ENCODE measurements around the gene UGP2. TPM values are rescaled to one million over a fixed set of nuclear protein-coding genes. Genes with fewer than 3 reads are reported as not detected.
A peak's percentile ranks its signal among the peaks of the same experiment; 100 is the strongest.

UGP2 gene
- total RNA-seq, 1 donor from 2014 or later, result 314 TPM

- H3K9me3 Mint-ChIP-seq (ENCODE audit: unreplicated experiment), result no peaks in the 10 kb centered on the region
- Histone ChIP-seq H3K4me1 (ENCODE audit: insufficient read depth, low read length) (no peaks in the 10 kb centered on the region), H2AFZ (ENCODE audit: low read depth, low read length) (no peak overlapping the region), H3K27me3 (ENCODE audit: insufficient read depth, low read length) (no peaks in the 10 kb centered on the region), H3K9me3 (ENCODE audit: insufficient read depth, low read depth, low read length) (peaks cover 3% of the 10 kb centered on the region), H3K27ac (ENCODE audit: low read depth, low read length) (no peak overlapping the region), H3K9ac (ENCODE audit: low read length) (no peak overlapping the region), H4K20me1 (ENCODE audit: insufficient read depth, low read length) (peaks cover 32% of the 10 kb centered on the region), H3K36me3 (ENCODE audit: insufficient read depth, low read length) (peaks cover 14% of the 10 kb centered on the region), H3K4me3 (ENCODE audit: insufficient read depth, low read depth, low read length) (no peak overlapping the region), H3K79me2 (ENCODE audit: insufficient read depth, low read length) (peaks cover 17% of the 10 kb centered on the region), H3K4me2 (ENCODE audit: low read length) (no peak overlapping the region)
- no peak overlapping the region for H3K27ac Mint-ChIP-seq (ENCODE audit: unreplicated experiment)
- H3K4me1 Mint-ChIP-seq (ENCODE audit: low read depth, unreplicated experiment), result peaks cover 20% of the 10 kb centered on the region
- no peak overlapping the region for H3K4me3 Mint-ChIP-seq (ENCODE audit: unreplicated experiment)
- H3K36me3 Mint-ChIP-seq (ENCODE audit: low read depth, unreplicated experiment), result peaks cover 32% of the 10 kb centered on the region
- DNase-seq (ENCODE audit: low read depth) (no peak), FAIRE-seq (no peak)
- no peaks in the 10 kb centered on the region for H3K27me3 Mint-ChIP-seq (ENCODE audit: low read depth, unreplicated experiment)
- TF ChIP-seq EZH2 (IDR thresholded peaks at IDR 0.05; ENCODE audit: insufficient read depth, low read length), result no peak
- no peak for TF ChIP-seq CTCF (IDR thresholded peaks at IDR 0.05; ENCODE audit: insufficient read depth, low read depth, low read length)
Measured at GRCh38 chr2:63878486-63878885, 36.8 kb downstream of the UGP2 start.

- DNase-seq (ENCODE audit: low read depth), result no peak
- Histone ChIP-seq H2AFZ (ENCODE audit: low read depth, low read length) (no peak overlapping the region), H3K9ac (ENCODE audit: low read length) (no peak overlapping the region), H4K20me1 (ENCODE audit: insufficient read depth, low read length) (peaks cover 22% of the 10 kb centered on the region), H3K27ac (ENCODE audit: low read depth, low read length) (no peak overlapping the region), H3K4me1 (ENCODE audit: insufficient read depth, low read length) (no peaks in the 10 kb centered on the region), H3K79me2 (ENCODE audit: insufficient read depth, low read length) (peaks cover 13% of the 10 kb centered on the region), H3K4me3 (ENCODE audit: insufficient read depth, low read depth, low read length) (no peak overlapping the region), H3K4me2 (ENCODE audit: low read length) (no peak overlapping the region), H3K36me3 (ENCODE audit: insufficient read depth, low read length) (peaks cover 15% of the 10 kb centered on the region), H3K27me3 (ENCODE audit: insufficient read depth, low read length) (no peaks in the 10 kb centered on the region), H3K9me3 (ENCODE audit: insufficient read depth, low read depth, low read length) (no peaks in the 10 kb centered on the region)
- no peak overlapping the region for H3K27ac Mint-ChIP-seq (ENCODE audit: unreplicated experiment)
- no peak for FAIRE-seq
- no peaks in the 10 kb centered on the region for H3K9me3 Mint-ChIP-seq (ENCODE audit: unreplicated experiment)
- H3K36me3 Mint-ChIP-seq (ENCODE audit: low read depth, unreplicated experiment), result peaks cover 27% of the 10 kb centered on the region
- H3K4me3 Mint-ChIP-seq (ENCODE audit: unreplicated experiment), result no peak overlapping the region
- no peaks in the 10 kb centered on the region for H3K27me3 Mint-ChIP-seq (ENCODE audit: low read depth, unreplicated experiment)
- peaks cover 20% of the 10 kb centered on the region for H3K4me1 Mint-ChIP-seq (ENCODE audit: low read depth, unreplicated experiment)
- TF ChIP-seq EZH2 (IDR thresholded peaks at IDR 0.05; ENCODE audit: insufficient read depth, low read length) (no peak), CTCF (IDR thresholded peaks at IDR 0.05; ENCODE audit: insufficient read depth, low read depth, low read length) (no peak)
Measured at GRCh38 chr2:63879876-63880433, 38.3 kb downstream of the UGP2 start.

GRCh38 chr2:63880625-63881024 lies 38.9 kb downstream of the UGP2 start:
- Histone ChIP-seq H3K27ac (ENCODE audit: low read depth, low read length) (no peak overlapping the region), H3K9me3 (ENCODE audit: insufficient read depth, low read depth, low read length) (no peaks in the 10 kb centered on the region), H4K20me1 (ENCODE audit: insufficient read depth, low read length) (peaks cover 16% of the 10 kb centered on the region), H3K4me2 (ENCODE audit: low read length) (no peak overlapping the region), H3K27me3 (ENCODE audit: insufficient read depth, low read length) (no peaks in the 10 kb centered on the region), H3K36me3 (ENCODE audit: insufficient read depth, low read length) (peaks cover 11% of the 10 kb centered on the region), H3K9ac (ENCODE audit: low read length) (no peak overlapping the region), H2AFZ (ENCODE audit: low read depth, low read length) (no peak overlapping the region), H3K4me1 (ENCODE audit: insufficient read depth, low read length) (no peaks in the 10 kb centered on the region), H3K79me2 (ENCODE audit: insufficient read depth, low read length) (peaks cover 6% of the 10 kb centered on the region), H3K4me3 (ENCODE audit: insufficient read depth, low read depth, low read length) (no peak overlapping the region)
- no peak overlapping the region for H3K4me3 Mint-ChIP-seq (ENCODE audit: unreplicated experiment)
- no peaks in the 10 kb centered on the region for H3K9me3 Mint-ChIP-seq (ENCODE audit: unreplicated experiment)
- no peak for FAIRE-seq
- H3K27me3 Mint-ChIP-seq (ENCODE audit: low read depth, unreplicated experiment), result no peaks in the 10 kb centered on the region
- peak overlapping the region; percentile 77 for H3K27ac Mint-ChIP-seq (ENCODE audit: unreplicated experiment)
- peaks cover 16% of the 10 kb centered on the region for H3K4me1 Mint-ChIP-seq (ENCODE audit: low read depth, unreplicated experiment)
- no peak for DNase-seq (ENCODE audit: low read depth)
- TF ChIP-seq EZH2 (IDR thresholded peaks at IDR 0.05; ENCODE audit: insufficient read depth, low read length) (no peak), CTCF (IDR thresholded peaks at IDR 0.05; ENCODE audit: insufficient read depth, low read depth, low read length) (no peak)
- peaks cover 21% of the 10 kb centered on the region for H3K36me3 Mint-ChIP-seq (ENCODE audit: low read depth, unreplicated experiment)
